HCT116 (cell line): ENCODE results near the gene GRIA1. TPM values are rescaled to one million over a fixed set of nuclear protein-coding genes. Genes with fewer than 3 reads are reported as not detected.

Source experiments
- ATAC-seq: fragments of 200-7000 bp; cut with Tn5 transposase; 2 replicates; pipeline ENCODE4 v1.9.1; 2020; ENCODE audit warnings: mild to moderate bottlenecking, moderate library complexity
- BruUV-seq: library from RNA; stranded (reverse); fragments of 400-500 nt; replicated peaks from 2 replicates; lab custom pipeline; 2021; lab: Mats Ljungman, UMichigan
- CTCF ChIA-PET: fragments of 300-600 bp; sonication (Branson Sonifier 250); formaldehyde crosslinking; loops from one replicate; lab custom pipeline; 2021; ENCODE audit warnings: antibody characterized with exemption; lab: Charles Lee
- POLR2A ChIA-PET: fragments of 300-600, 350-600 bp; sonication (Branson Sonifier 250); formaldehyde crosslinking; loops from one replicate; lab custom pipeline; 2021; ENCODE audit warnings: antibody characterized with exemption; lab: Charles Lee
- RAD21 ChIA-PET, 2 experiments: fragments of 300-600 bp; sonication (Branson Sonifier 250); formaldehyde crosslinking; loops; one replicate each; lab custom pipeline; 2023; ENCODE audit warnings: low total read pairs in 2 of 2; ENCODE audit not compliant: uncharacterized antibody in 2 of 2, unreplicated experiment in 2 of 2, low non-redundant PET in 1 of 2; lab: Charles Lee
- DNase-seq: peaks from one replicate; pipeline ENCODE4 v3.0.0-alpha.2; 2010; ENCODE audit warnings: low read depth, low spot score
- H2AFZ ChIP-seq: fragments of 200-600 bp; shearing (Covaris generic), sonication (generic); 2 replicates; pipeline ENCODE4 v1.6.1; 2017; ENCODE audit warnings: low read depth, mixed run types, mixed read lengths, antibody characterized with exemption, low read length; ENCODE audit not compliant: poor library complexity, severe bottlenecking
- H3K27ac ChIP-seq: 2 replicates; pipeline ENCODE4 v1.5.1; 2012; ENCODE audit warnings: low read depth, low read length
- H3K27me3 ChIP-seq: fragments of 200-600 bp; sonication (generic); 2 replicates; pipeline ENCODE4 v1.6.1; 2016; ENCODE audit warnings: mixed run types, low read length, mixed read lengths; ENCODE audit not compliant: insufficient read depth
- H3K36me3 ChIP-seq, 2 experiments: fragments of 200-500 bp in 1 of 2; fragments of 200-600 bp in 1 of 2; sonication (Bioruptor generic) in 1 of 2; sonication (generic) in 1 of 2; 2 replicates each; pipeline versions ENCODE4 v1.5.1 to v1.6.1; 2014 to 2016; ENCODE audit warnings: low read length in 2 of 2, inconsistent platforms in 1 of 2, mixed read lengths in 1 of 2, mixed run types in 1 of 2; ENCODE audit not compliant: insufficient read depth in 2 of 2, control insufficient read depth in 1 of 2
- H3K4me1 ChIP-seq, 2 experiments: fragments of 200-600 bp in 1 of 2; sonication (generic) in 1 of 2; 2 replicates each; pipeline versions ENCODE4 v1.5.1 to v1.6.1; 2012 to 2017; ENCODE audit warnings: low read length in 2 of 2, inconsistent platforms in 1 of 2, mild to moderate bottlenecking in 1 of 2, mixed read lengths in 1 of 2, mixed run types in 1 of 2, moderate library complexity in 1 of 2; ENCODE audit not compliant: insufficient read depth in 2 of 2, control insufficient read depth in 1 of 2
- H3K4me2 ChIP-seq: fragments of 200-600 bp; sonication (generic); 2 replicates; pipeline ENCODE4 v1.6.1; 2017; ENCODE audit warnings: mixed run types, low read length, mixed read lengths
- H3K4me3 ChIP-seq, 2 experiments: fragments of 200-600 bp in 1 of 2; sonication (generic) in 1 of 2; replicated peaks in 1 of 2; 2 replicates each; pipeline ENCODE4 v1.5.1; 2011 to 2016; ENCODE audit warnings: low read length in 2 of 2, control low read depth in 1 of 2, low read depth in 1 of 2, mild to moderate bottlenecking in 1 of 2, mixed read lengths in 1 of 2, mixed run types in 1 of 2
- H3K79me2 ChIP-seq: fragments of 200-600 bp; sonication (generic); 2 replicates; pipeline ENCODE4 v1.6.1; 2017; ENCODE audit warnings: mild to moderate bottlenecking, mixed run types, low read length, moderate library complexity, mixed read lengths; ENCODE audit not compliant: insufficient read depth
- H3K9ac ChIP-seq: fragments of 200-600 bp; sonication (generic); 2 replicates; pipeline ENCODE4 v1.6.1; 2016; ENCODE audit warnings: low read length, mixed read lengths
- H3K9me2 ChIP-seq: fragments of 200-600 bp; sonication (generic), shearing (Covaris generic); 2 replicates; pipeline ENCODE4 v1.6.1; 2017; ENCODE audit warnings: mixed run types, mild to moderate bottlenecking, moderate library complexity; ENCODE audit not compliant: insufficient read depth
- H3K9me3 ChIP-seq, 2 experiments: fragments of 200-500 bp in 1 of 2; fragments of 200-600 bp in 1 of 2; sonication (Bioruptor generic) in 1 of 2; sonication (generic) in 1 of 2; 2 replicates each; pipeline ENCODE4 v1.6.1; 2014 to 2017; ENCODE audit warnings: low read length in 2 of 2, mixed read lengths in 2 of 2, inconsistent platforms in 1 of 2, low read depth in 1 of 2, mild to moderate bottlenecking in 1 of 2, mixed run types in 1 of 2, moderate library complexity in 1 of 2; ENCODE audit not compliant: control insufficient read depth in 1 of 2, insufficient read depth in 1 of 2
- H4K20me1 ChIP-seq: fragments of 200-600 bp; sonication (generic), shearing (Covaris generic); 2 replicates; pipeline ENCODE4 v1.6.1; 2017; ENCODE audit warnings: mixed run types, mild to moderate bottlenecking, moderate library complexity; ENCODE audit not compliant: insufficient read depth
- CBX3 ChIP-seq: IDR thresholded peaks from 2 replicates; pipeline ENCODE4 v1.6.1; 2012; ENCODE audit warnings: low read depth
- CEBPB ChIP-seq: IDR thresholded peaks from 2 replicates; pipeline ENCODE4 v1.6.1; 2012; ENCODE audit warnings: low read depth
- ELF1 ChIP-seq: IDR thresholded peaks from 2 replicates; pipeline ENCODE4 v1.6.1; 2012; ENCODE audit warnings: low read depth, borderline replicate concordance
- EZH2 ChIP-seq: fragments of 200-600 bp; sonication (generic); IDR thresholded peaks from 2 replicates; pipeline ENCODE4 v1.6.1; 2017; ENCODE audit warnings: antibody characterized with exemption, mixed run types
- EZH2phosphoT487 ChIP-seq: fragments of 200-600 bp; IDR thresholded peaks from 2 replicates; pipeline ENCODE4 v1.6.1; 2018; ENCODE audit warnings: antibody characterized with exemption, borderline replicate concordance
- FOSL1 ChIP-seq: IDR thresholded peaks from 2 replicates; pipeline ENCODE4 v1.6.1; 2012; ENCODE audit warnings: low read depth
- JUND ChIP-seq: IDR thresholded peaks from 2 replicates; pipeline ENCODE4 v1.6.1; 2012
- POLR2A ChIP-seq: IDR thresholded peaks from 2 replicates; pipeline ENCODE4 v1.7.0; 2011; ENCODE audit warnings: borderline replicate concordance; ENCODE audit not compliant: insufficient read depth, insufficient read length; ENCODE audit errors: extremely low read depth
- POLR2AphosphoS5 ChIP-seq: IDR thresholded peaks from 2 replicates; pipeline ENCODE4 v1.6.1; 2011; ENCODE audit warnings: mild to moderate bottlenecking, low read depth, low read length, moderate library complexity
- RAD21 ChIP-seq: IDR thresholded peaks from 2 replicates; pipeline ENCODE4 v1.6.1; 2012; ENCODE audit warnings: low read depth, mild to moderate bottlenecking
- SIN3A ChIP-seq: IDR thresholded peaks from 2 replicates; pipeline ENCODE4 v1.6.1; 2012; ENCODE audit warnings: low read depth
- SRF ChIP-seq: IDR thresholded peaks from 2 replicates; pipeline ENCODE4 v1.6.1; 2012; ENCODE audit warnings: low read depth
- TCF7L2 ChIP-seq: IDR thresholded peaks from 2 replicates; pipeline ENCODE4 v1.7.0; 2011; ENCODE audit warnings: borderline replicate concordance, inconsistent platforms; ENCODE audit not compliant: insufficient read depth, insufficient read length; ENCODE audit errors: extremely low read depth
- YY1 ChIP-seq: IDR thresholded peaks from 2 replicates; pipeline ENCODE4 v1.6.1; 2011; ENCODE audit warnings: low read length, low read depth, moderate library complexity, mild to moderate bottlenecking; ENCODE audit not compliant: insufficient replicate concordance; ENCODE audit errors: extremely low read depth
- ZNF274 ChIP-seq: fragments of 200-500 bp; sonication (Bioruptor generic); IDR thresholded peaks from 2 replicates; pipeline ENCODE4 v1.6.1; 2014; ENCODE audit warnings: mild to moderate bottlenecking, low read depth, low read length, inconsistent platforms
- intact Hi-C: fragments of 100-400 bp; cut with micrococcal nuclease; formaldehyde crosslinking; loops from 2 replicates; pipeline ENCODE4 v1.10.0; 2022
- total RNA-seq: library from RNA; stranded (reverse); gene quantifications from one replicate; pipeline ENCODE4 v1.2.1, GENCODE V29; 2021; ENCODE audit not compliant: unreplicated experiment
- TF ChIP-seq, protein P1 (sequence below): IDR thresholded peaks from 2 replicates; pipeline ENCODE4 v1.6.1; 2012
- TF ChIP-seq, protein P2 (sequence below), 3 experiments: fragments of 200-600 bp in 1 of 3; sonication (generic) in 1 of 3; IDR thresholded peaks in 2 of 3; conservative IDR thresholded peaks in 1 of 3; 2 replicates each; pipeline ENCODE4 v1.5.1; 2012 to 2017; ENCODE audit warnings: low read depth in 2 of 3, low read length in 2 of 3, antibody characterized with exemption in 1 of 3, borderline replicate concordance in 1 of 3, control low read depth in 1 of 3, mild to moderate bottlenecking in 1 of 3, mixed read lengths in 1 of 3, mixed run types in 1 of 3, moderate library complexity in 1 of 3; ENCODE audit not compliant: insufficient read depth in 1 of 3
- TF ChIP-seq, protein P3 (sequence below): IDR thresholded peaks from 2 replicates; pipeline ENCODE4 v1.6.1; 2012
- TF ChIP-seq, protein P4 (sequence below): IDR thresholded peaks from 2 replicates; pipeline ENCODE4 v1.6.1; 2011; ENCODE audit warnings: mild to moderate bottlenecking, low read length, moderate library complexity; ENCODE audit not compliant: insufficient replicate concordance; ENCODE audit errors: extremely low read depth

Gene GRIA1
- total RNA-seq, 1 experiment from 2014 or later, result not detected

DNA sequence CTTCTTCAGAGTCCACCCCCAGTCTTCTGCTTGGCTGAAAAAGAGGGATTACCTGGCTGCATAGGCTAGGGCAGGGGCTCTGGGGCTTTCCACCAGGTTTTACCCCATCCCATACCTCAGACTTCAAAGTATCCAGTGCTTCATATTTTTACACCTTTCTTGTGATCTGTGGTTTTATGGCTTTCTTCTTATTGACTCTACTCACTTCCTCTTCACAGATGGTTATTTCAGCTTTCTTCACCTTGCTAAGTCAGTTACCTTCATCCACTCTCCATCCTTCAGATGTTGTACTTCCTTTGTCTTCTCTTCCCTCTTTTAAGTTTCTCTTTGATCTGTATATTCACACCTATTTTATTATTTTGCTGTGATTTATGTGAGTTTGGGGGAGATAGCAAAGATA, 104.3 kb downstream of the GRIA1 start:
- no peaks in the 10 kb centered on the region for H4K20me1 ChIP-seq
- H3K4me3 ChIP-seq, result no peak overlapping the region
- no peaks in the 10 kb centered on the region for H3K79me2 ChIP-seq
- no peaks in the 10 kb centered on the region for H3K36me3 ChIP-seq
- H3K4me1 ChIP-seq, result no peaks in the 10 kb centered on the region
- H3K27ac ChIP-seq, result no peak overlapping the region
- POLR2A ChIA-PET, result no interaction called here
- RAD21 ChIA-PET, result no interaction called here
- ATAC-seq (no peak), DNase-seq (no peak)
- H3K9ac ChIP-seq, result no peak overlapping the region
- H3K9me2 ChIP-seq, result no peaks in the 10 kb centered on the region
- no TSS peak for BruUV-seq
- H3K4me2 ChIP-seq, result no peak overlapping the region
- CTCF ChIA-PET, result no interaction called here
- H2AFZ ChIP-seq, result no peak overlapping the region
- TF ChIP-seq, protein P1, sequence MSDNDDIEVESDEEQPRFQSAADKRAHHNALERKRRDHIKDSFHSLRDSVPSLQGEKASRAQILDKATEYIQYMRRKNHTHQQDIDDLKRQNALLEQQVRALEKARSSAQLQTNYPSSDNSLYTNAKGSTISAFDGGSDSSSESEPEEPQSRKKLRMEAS, result no peak
- no peak for TF ChIP-seq SIN3A
- TF ChIP-seq ZNF274, result no peak
- no peak for TF ChIP-seq CBX3
- no peak for TF ChIP-seq JUND
- TF ChIP-seq EZH2phosphoT487, result no peak
- TF ChIP-seq RAD21, result no peak
- TF ChIP-seq TCF7L2, result no peak
- no peak for TF ChIP-seq ELF1
- no peak for TF ChIP-seq EZH2
- no peak for TF ChIP-seq CEBPB
- TF ChIP-seq, protein P2, sequence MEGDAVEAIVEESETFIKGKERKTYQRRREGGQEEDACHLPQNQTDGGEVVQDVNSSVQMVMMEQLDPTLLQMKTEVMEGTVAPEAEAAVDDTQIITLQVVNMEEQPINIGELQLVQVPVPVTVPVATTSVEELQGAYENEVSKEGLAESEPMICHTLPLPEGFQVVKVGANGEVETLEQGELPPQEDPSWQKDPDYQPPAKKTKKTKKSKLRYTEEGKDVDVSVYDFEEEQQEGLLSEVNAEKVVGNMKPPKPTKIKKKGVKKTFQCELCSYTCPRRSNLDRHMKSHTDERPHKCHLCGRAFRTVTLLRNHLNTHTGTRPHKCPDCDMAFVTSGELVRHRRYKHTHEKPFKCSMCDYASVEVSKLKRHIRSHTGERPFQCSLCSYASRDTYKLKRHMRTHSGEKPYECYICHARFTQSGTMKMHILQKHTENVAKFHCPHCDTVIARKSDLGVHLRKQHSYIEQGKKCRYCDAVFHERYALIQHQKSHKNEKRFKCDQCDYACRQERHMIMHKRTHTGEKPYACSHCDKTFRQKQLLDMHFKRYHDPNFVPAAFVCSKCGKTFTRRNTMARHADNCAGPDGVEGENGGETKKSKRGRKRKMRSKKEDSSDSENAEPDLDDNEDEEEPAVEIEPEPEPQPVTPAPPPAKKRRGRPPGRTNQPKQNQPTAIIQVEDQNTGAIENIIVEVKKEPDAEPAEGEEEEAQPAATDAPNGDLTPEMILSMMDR (IDR thresholded peaks at IDR 0.05 in 2 of 3, conservative IDR thresholded peaks at IDR 0.05 in 1 of 3; ENCODE audit: borderline replicate concordance in 1 of 3, insufficient read depth in 1 of 3, low read depth in 2 of 3, low read length in 2 of 3), result no peak
- no peak for TF ChIP-seq SRF
- TF ChIP-seq, protein P3, sequence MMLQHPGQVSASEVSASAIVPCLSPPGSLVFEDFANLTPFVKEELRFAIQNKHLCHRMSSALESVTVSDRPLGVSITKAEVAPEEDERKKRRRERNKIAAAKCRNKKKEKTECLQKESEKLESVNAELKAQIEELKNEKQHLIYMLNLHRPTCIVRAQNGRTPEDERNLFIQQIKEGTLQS, result no peak
- TF ChIP-seq, protein P4, sequence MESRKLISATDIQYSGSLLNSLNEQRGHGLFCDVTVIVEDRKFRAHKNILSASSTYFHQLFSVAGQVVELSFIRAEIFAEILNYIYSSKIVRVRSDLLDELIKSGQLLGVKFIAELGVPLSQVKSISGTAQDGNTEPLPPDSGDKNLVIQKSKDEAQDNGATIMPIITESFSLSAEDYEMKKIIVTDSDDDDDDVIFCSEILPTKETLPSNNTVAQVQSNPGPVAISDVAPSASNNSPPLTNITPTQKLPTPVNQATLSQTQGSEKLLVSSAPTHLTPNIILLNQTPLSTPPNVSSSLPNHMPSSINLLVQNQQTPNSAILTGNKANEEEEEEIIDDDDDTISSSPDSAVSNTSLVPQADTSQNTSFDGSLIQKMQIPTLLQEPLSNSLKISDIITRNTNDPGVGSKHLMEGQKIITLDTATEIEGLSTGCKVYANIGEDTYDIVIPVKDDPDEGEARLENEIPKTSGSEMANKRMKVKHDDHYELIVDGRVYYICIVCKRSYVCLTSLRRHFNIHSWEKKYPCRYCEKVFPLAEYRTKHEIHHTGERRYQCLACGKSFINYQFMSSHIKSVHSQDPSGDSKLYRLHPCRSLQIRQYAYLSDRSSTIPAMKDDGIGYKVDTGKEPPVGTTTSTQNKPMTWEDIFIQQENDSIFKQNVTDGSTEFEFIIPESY, result no peak
- TF ChIP-seq FOSL1, result no peak
- TF ChIP-seq POLR2A, result no peak
- TF ChIP-seq YY1, result no peak
- TF ChIP-seq POLR2AphosphoS5, result no peak
- H3K27me3 ChIP-seq, result peaks cover 42% of the 10 kb centered on the region
- intact Hi-C loops, result no loop called here
- no peaks in the 10 kb centered on the region for H3K9me3 ChIP-seq
